GM18951 (cell line): ENCODE results near the gene SIGLEC6.
"Not testable (repeated sequence)": the region's sequence is repeated elsewhere in the genome, so short reads cannot be mapped to it uniquely, and the experiment has no call there.

Experiments used
- POLR2A ChIP-seq: IDR thresholded peaks from 4 replicates; pipeline ENCODE4 v1.6.1; 2011; ENCODE audit warnings: mild to moderate bottlenecking; ENCODE audit not compliant: insufficient read length, insufficient read depth; ENCODE audit errors: extremely low read depth
- in situ Hi-C: fragments of 300-500 bp; cut with MboI; formaldehyde crosslinking; loops from one replicate; pipeline ENCODE4 v1.12.0; 2022; ENCODE audit warnings: low sequenced_read_pairs, mixed read lengths, inconsistent platforms; ENCODE audit not compliant: unreplicated experiment

SIGLEC6 gene

GRCh38 chr19:51509823-51510660, 21.4 kb downstream of the SIGLEC6 start:
- in situ Hi-C loops, result no loop called here

DNA sequence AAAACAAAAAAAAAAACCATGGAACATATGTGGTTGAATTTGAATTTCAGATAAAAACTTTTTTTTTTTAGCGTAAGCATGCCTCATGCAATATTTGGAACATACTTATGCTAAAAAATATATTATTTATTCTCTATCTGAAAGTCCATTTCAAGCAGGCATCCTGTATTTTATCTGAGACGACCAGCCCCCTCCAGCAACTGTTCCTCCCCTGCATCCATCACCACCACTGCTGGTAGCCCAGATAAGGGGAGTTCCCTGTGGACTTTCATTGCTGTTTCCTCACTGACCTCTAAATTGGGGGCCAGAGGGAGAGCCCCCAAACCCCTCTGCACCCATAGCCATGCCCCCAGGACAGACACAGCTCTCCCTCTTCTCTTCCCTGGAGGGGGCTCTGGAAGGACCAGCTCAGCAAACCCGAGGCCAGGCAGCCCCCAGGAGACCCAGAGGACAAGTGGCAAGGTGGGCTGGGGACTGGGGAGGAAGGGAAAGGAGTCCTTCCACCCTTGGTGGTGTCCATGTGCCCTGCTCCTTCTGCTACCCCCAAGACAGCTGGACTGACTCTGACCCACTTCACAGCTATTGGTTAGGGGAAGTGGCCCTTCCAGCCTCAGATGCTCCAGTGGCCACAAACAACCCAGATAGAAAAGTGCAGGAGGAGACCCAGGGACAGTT, 23.3 kb downstream of the SIGLEC6 start:
- in situ Hi-C loops, result no loop called here
- TF ChIP-seq POLR2A, result no peak

More at GRCh38 chr19:51509823-51510660, 21.4 kb downstream of the SIGLEC6 start:
- TF ChIP-seq POLR2A, result no peak

DNA sequence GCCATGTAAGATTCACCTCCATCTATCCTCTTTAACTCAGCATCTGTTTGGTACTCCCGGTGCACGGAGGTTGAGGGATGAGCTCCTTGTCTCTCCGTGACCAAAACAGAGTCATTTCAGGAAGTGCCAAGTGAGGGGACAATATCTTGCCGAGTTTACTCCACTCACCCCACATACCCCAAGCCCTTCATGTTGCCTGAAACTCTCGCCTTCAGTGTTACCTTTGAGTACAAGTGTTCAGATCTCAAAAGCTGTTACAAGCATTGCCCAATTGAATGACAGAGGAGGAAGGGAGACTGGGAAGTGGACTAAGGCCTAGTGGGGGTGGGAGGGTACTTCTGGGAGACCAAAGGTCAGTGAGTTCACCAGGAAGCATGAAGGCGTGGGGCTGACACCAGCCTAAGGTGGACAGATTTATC, 23.8 kb downstream of the SIGLEC6 start:
- in situ Hi-C loops, result no loop called here
- TF ChIP-seq POLR2A, result no peak

GRCh38 chr19:51507192-51507591, 24.3 kb downstream of the SIGLEC6 start:
- in situ Hi-C loops, result no loop called here
- no peak for TF ChIP-seq POLR2A

DNA sequence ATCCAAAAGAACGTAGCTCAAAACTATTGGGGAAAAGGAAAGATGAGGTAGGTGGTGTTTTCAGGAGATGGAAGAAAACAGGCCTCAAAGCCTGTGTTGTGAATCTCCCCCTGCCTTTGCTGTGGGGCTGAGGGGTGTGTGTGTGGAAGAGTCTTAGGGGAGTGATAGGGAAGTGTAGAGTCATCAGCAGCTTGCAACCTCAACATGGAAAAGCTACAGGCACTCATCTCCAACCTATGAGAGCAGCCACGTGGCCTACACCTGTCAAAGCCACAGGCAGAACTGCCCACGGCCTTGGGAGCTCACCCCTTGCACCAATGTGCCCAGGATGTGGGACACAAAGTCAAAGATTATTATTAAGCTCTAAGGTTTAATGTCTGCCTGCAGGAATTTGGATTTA, 25.6 kb downstream of the SIGLEC6 start:
- no peak for TF ChIP-seq POLR2A
- in situ Hi-C loops, result no loop called here

GRCh38 chr19:51503896-51504295, 27.6 kb downstream of the SIGLEC6 start:
- no peak for TF ChIP-seq POLR2A

DNA sequence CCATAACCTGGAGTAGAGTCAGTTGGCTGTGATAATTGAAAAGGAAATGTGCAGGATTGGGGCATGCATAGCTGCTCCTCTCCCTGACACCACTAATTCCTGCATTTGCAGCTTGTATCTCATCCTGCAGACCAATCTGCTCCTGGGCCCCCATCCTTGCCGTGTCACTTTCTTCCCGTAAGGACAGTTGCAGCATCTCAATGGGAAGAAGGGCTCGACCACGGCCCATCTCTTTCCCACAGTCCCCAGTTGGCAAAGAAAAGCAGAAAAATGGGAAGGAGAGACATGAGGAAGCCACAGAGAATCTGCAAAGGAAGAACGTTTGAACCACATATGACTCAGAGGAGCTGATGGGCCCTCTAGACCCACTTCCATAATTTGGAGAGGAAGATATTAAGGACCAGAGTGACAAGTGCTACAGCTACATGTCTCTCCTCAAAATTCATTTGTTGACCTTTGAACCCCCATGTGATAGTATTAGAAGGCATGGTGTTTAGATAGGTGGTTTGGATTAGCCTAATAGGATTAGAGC, 28.1 kb downstream of the SIGLEC6 start:
- TF ChIP-seq POLR2A, result no peak

More at GRCh38 chr19:51503896-51504295, 27.6 kb downstream of the SIGLEC6 start:
- in situ Hi-C loops, result no loop called here

GRCh38 chr19:51501594-51502263, 29.7 kb downstream of the SIGLEC6 start, which contains the start of gene SIGLEC12:
TSS of gene SIGLEC12 (minus strand) at chr19:51501800. CDS start at chr19:51501733, 67 bp downstream.
- TF ChIP-seq POLR2A, result no peak
- in situ Hi-C loops, result no loop called here

More for the DNA sequence above, 28.1 kb downstream of the SIGLEC6 start:
- in situ Hi-C loops, result no loop called here

GRCh38 chr19:51500931-51501330, 30.5 kb downstream of the SIGLEC6 start:
- in situ Hi-C loops, result not testable (repeated sequence)

- in situ Hi-C loops, result no loop called here
- no peak for TF ChIP-seq POLR2A
Measured at GRCh38 chr19:51497666-51498065, 33.8 kb downstream of the SIGLEC6 start.

DNA sequence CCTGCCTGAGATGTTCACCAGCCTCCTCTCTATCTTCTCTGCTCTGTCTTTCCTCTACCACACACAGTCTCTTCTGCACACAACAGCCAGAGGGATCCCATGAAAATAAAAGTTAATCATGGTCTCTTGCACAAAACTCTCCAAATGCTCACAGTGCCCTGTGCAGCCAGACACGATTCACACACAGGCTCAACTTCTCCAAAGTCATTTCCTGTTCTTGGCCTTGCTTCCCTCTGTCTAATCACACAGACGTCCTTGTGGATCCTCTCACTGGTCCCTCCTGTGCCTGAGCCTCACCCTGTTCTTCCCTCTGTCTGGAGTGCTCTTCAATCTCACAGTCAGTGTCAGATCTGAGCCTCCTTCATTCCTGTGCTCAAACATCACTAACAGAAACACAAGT, 37.7 kb downstream of the SIGLEC6 start:
- in situ Hi-C loops, result no loop called here
- TF ChIP-seq POLR2A, result no peak

- in situ Hi-C loops, result no loop called here
- no peak for TF ChIP-seq POLR2A
Measured at GRCh38 chr19:51491586-51491985, 39.9 kb downstream of the SIGLEC6 start.

DNA sequence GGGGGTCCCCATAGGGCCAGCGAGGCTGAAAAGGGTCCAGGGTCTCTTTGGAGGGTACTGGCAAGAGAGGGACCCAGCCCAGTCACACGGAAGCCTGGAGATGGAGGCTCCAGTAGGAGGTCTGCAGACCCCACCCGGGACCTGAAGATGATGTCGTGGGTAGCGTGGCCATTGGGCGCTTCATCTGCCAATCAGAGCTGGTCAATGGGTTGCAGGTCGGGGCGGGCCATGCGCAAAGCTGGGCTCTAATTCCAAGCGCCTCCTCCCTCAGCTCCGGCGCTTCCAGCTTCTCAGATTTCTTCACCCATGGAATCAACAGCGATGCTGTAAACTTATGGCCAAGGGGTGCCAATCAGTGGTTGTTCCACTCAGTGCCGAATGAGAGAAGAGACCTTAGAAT, 40.8 kb downstream of the SIGLEC6 start:
- no peak for TF ChIP-seq POLR2A
- in situ Hi-C loops, result no loop called here
